ENCODE measurements around the gene SHLD1. TPM values are rescaled to one million over a fixed set of nuclear protein-coding genes. Genes with fewer than 3 reads are reported as not detected.

Gene SHLD1
- total RNA-seq, 1 experiment from 2014 or later, result 2.4 TPM

DNA sequence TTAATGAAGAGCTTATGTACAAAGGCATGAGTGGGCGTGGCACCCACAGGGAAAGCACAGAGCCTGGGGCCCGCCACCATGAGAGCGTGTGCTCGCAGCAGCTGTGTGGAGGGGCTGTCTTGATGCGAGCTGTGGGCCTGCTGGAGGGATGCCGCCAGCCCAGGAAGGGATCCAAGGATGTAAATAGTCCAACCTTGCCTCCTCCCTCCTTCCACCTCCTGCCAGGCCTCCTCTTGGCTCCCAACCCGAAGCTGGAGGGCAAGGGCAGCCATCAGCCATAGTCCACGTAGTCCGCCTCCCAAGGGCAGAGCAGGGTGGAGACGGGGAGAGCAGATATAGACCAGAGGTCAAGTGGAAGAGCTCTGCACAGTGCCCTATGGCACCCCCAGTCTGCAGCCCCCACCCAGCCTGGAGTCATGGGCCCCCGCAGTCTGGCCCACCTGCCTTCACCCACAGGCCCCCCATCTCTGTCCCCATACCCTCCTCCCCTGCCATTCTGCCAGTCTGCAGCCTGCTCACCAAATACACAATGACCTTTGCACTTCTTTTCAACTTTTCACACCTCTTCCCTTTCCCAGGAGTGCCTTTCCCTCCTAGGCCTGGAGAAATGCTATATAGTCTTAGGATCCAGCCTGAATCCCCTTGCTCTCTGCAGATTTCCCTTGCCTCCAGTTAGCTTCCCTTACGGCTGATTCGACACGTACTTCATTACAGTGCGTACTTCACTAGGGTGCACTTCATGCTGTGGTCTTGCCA is 77.1 kb downstream of the SHLD1 start (continued):
- no peak for TF ChIP-seq EZH2phosphoT487 (IDR thresholded peaks at IDR 0.05; ENCODE audit: borderline replicate concordance)
- no peak for TF ChIP-seq CEBPB (IDR thresholded peaks at IDR 0.05; ENCODE audit: low read depth)
- TF ChIP-seq, protein P1, sequence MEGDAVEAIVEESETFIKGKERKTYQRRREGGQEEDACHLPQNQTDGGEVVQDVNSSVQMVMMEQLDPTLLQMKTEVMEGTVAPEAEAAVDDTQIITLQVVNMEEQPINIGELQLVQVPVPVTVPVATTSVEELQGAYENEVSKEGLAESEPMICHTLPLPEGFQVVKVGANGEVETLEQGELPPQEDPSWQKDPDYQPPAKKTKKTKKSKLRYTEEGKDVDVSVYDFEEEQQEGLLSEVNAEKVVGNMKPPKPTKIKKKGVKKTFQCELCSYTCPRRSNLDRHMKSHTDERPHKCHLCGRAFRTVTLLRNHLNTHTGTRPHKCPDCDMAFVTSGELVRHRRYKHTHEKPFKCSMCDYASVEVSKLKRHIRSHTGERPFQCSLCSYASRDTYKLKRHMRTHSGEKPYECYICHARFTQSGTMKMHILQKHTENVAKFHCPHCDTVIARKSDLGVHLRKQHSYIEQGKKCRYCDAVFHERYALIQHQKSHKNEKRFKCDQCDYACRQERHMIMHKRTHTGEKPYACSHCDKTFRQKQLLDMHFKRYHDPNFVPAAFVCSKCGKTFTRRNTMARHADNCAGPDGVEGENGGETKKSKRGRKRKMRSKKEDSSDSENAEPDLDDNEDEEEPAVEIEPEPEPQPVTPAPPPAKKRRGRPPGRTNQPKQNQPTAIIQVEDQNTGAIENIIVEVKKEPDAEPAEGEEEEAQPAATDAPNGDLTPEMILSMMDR (IDR thresholded peaks at IDR 0.05 in 2 of 3, conservative IDR thresholded peaks at IDR 0.05 in 1 of 3; ENCODE audit: borderline replicate concordance in 1 of 3, insufficient read depth in 1 of 3, low read depth in 2 of 3, low read length in 2 of 3), result no peak
- TF ChIP-seq EGR1 (IDR thresholded peaks at IDR 0.05; ENCODE audit: low read depth), result no peak
- no peak for TF ChIP-seq RAD21 (IDR thresholded peaks at IDR 0.05; ENCODE audit: low read depth)
- no peak for TF ChIP-seq POLR2AphosphoS5 (IDR thresholded peaks at IDR 0.05; ENCODE audit: low read depth, low read length)

DNA sequence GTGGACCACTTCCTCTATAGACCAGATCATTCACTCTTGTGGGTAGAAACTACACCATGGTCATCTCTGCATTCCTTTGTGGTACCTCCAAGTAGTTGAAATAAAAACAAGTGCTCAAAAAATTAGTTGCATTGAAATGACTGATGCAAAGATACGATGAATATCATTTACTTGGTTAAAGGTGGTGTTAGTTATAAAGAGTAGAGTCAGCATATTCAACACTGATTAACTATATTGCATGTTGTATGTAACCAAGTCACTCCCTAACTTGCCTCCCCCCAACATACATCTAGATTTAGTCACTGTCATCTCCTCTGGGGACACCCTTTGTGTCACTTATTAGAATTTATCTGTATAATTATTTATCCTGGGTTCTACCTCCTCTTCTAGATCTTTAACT is 77.7 kb downstream of the SHLD1 start:
- CTCF ChIA-PET, result no interaction called here
- BruUV-seq (replicated peaks), result no TSS peak
- DNase-seq (ENCODE audit: low read depth, low spot score) (no peak), ATAC-seq (no peak)
- H3K4me3 ChIP-seq (replicated peaks in 1 of 2; ENCODE audit: low read depth in 1 of 2, low read length in 2 of 2), result no peak overlapping the region
- TF ChIP-seq ZFX (IDR thresholded peaks at IDR 0.05) (no peak), POLR2AphosphoS5 (IDR thresholded peaks at IDR 0.05; ENCODE audit: low read depth, low read length) (no peak), EZH2 (IDR thresholded peaks at IDR 0.05) (no peak), EZH2phosphoT487 (IDR thresholded peaks at IDR 0.05; ENCODE audit: borderline replicate concordance) (no peak), SIN3A (IDR thresholded peaks at IDR 0.05; ENCODE audit: low read depth) (no peak), FOSL1 (IDR thresholded peaks at IDR 0.05; ENCODE audit: low read depth) (no peak), POLR2A (IDR thresholded peaks at IDR 0.05; ENCODE audit: borderline replicate concordance, extremely low read depth, insufficient read depth, insufficient read length) (no peak), SRF (IDR thresholded peaks at IDR 0.05; ENCODE audit: low read depth) (no peak), JUND (IDR thresholded peaks at IDR 0.05) (no peak), CBX3 (IDR thresholded peaks at IDR 0.05; ENCODE audit: low read depth) (no peak), YY1 (IDR thresholded peaks at IDR 0.05; ENCODE audit: extremely low read depth, insufficient replicate concordance, low read depth, low read length) (no peak)
- TF ChIP-seq, protein P2, sequence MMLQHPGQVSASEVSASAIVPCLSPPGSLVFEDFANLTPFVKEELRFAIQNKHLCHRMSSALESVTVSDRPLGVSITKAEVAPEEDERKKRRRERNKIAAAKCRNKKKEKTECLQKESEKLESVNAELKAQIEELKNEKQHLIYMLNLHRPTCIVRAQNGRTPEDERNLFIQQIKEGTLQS (IDR thresholded peaks at IDR 0.05), result no peak
- TF ChIP-seq, protein P1 (IDR thresholded peaks at IDR 0.05 in 2 of 3, conservative IDR thresholded peaks at IDR 0.05 in 1 of 3; ENCODE audit: borderline replicate concordance in 1 of 3, insufficient read depth in 1 of 3, low read depth in 2 of 3, low read length in 2 of 3), result no peak
- TF ChIP-seq, protein P3, sequence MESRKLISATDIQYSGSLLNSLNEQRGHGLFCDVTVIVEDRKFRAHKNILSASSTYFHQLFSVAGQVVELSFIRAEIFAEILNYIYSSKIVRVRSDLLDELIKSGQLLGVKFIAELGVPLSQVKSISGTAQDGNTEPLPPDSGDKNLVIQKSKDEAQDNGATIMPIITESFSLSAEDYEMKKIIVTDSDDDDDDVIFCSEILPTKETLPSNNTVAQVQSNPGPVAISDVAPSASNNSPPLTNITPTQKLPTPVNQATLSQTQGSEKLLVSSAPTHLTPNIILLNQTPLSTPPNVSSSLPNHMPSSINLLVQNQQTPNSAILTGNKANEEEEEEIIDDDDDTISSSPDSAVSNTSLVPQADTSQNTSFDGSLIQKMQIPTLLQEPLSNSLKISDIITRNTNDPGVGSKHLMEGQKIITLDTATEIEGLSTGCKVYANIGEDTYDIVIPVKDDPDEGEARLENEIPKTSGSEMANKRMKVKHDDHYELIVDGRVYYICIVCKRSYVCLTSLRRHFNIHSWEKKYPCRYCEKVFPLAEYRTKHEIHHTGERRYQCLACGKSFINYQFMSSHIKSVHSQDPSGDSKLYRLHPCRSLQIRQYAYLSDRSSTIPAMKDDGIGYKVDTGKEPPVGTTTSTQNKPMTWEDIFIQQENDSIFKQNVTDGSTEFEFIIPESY (IDR thresholded peaks at IDR 0.05; ENCODE audit: extremely low read depth, insufficient replicate concordance, low read length), result no peak
- TF ChIP-seq, protein P4, sequence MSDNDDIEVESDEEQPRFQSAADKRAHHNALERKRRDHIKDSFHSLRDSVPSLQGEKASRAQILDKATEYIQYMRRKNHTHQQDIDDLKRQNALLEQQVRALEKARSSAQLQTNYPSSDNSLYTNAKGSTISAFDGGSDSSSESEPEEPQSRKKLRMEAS (IDR thresholded peaks at IDR 0.05), result no peak
- H3K79me2 ChIP-seq (ENCODE audit: insufficient read depth, low read length), result no peaks in the 10 kb centered on the region
- no peak overlapping the region for H2AFZ ChIP-seq (ENCODE audit: low read depth, low read length, poor library complexity, severe bottlenecking)
- no peaks in the 10 kb centered on the region for H3K9me3 ChIP-seq (ENCODE audit: control insufficient read depth in 1 of 2, insufficient read depth in 1 of 2, low read depth in 1 of 2, low read length in 2 of 2)
- no peak overlapping the region for H3K27ac ChIP-seq (ENCODE audit: low read depth, low read length)
- H3K4me2 ChIP-seq (ENCODE audit: low read length), result no peak overlapping the region
- POLR2A ChIA-PET, result no interaction called here
- H4K20me1 ChIP-seq (ENCODE audit: insufficient read depth), result no peaks in the 10 kb centered on the region
- RAD21 ChIA-PET (ENCODE audit: low non-redundant PET in 1 of 2, low total read pairs in 2 of 2, uncharacterized antibody in 2 of 2, unreplicated experiment in 2 of 2), result no interaction called here
- intact Hi-C loops (cut with micrococcal nuclease), result no loop called here
- peaks cover 8 to 9% of the 10 kb centered on the region in 2 experiments; a peak in 3 of 4 replicates for H3K4me1 ChIP-seq (ENCODE audit: control insufficient read depth in 1 of 2, insufficient read depth in 2 of 2, low read length in 2 of 2)
- H3K9ac ChIP-seq (ENCODE audit: low read length), result no peak overlapping the region
- H3K9me2 ChIP-seq (ENCODE audit: insufficient read depth), result no peaks in the 10 kb centered on the region
- H3K36me3 ChIP-seq (ENCODE audit: control insufficient read depth in 1 of 2, insufficient read depth in 2 of 2, low read length in 2 of 2), result no peaks in the 10 kb centered on the region
- H3K27me3 ChIP-seq (ENCODE audit: insufficient read depth, low read length), result no peaks in the 10 kb centered on the region

Measured in HCT116 (cell line).